Ovary (tissue), 9 donors: ENCODE results near the gene USP30. TPM values are rescaled to one million over a fixed set of nuclear protein-coding genes. Genes with fewer than 3 reads are reported as not detected.
A peak's percentile ranks its signal among the peaks of the same experiment; 100 is the strongest.

Experiments used
- DNase-seq, 5 donors: peaks; one replicate each; pipeline ENCODE4 v3.0.0-alpha.2; 2019 to 2020
- H3K27ac ChIP-seq, 2 donors: fragments of 200-600 bp; one replicate each; pipeline versions ENCODE4 v1.5.1 to v1.8.0; 2019 to 2022
- H3K27me3 ChIP-seq: fragments of 200-600 bp; one replicate; pipeline ENCODE4 v1.8.0; 2022
- H3K36me3 ChIP-seq: fragments of 200-600 bp; sonication (generic); one replicate; pipeline ENCODE4 v1.5.1; 2019
- H3K4me1 ChIP-seq: one replicate; pipeline ENCODE4 v1.8.1; 2013; ENCODE audit warnings: mild to moderate bottlenecking, moderate library complexity; ENCODE audit not compliant: insufficient read depth
- H3K4me3 ChIP-seq: fragments of 200-600 bp; sonication (generic); one replicate; pipeline ENCODE4 v1.5.1; 2017
- H3K9me3 ChIP-seq, 2 donors: fragments of 200-600 bp in 1 of 2; sonication (generic) in 1 of 2; one replicate each; pipeline versions ENCODE4 v1.5.1 to v1.8.1; 2013 to 2019; ENCODE audit warnings: mild to moderate bottlenecking in 1 of 2, moderate library complexity in 1 of 2
- CTCF ChIP-seq, 3 donors: fragments of 450-650 bp in 2 of 3; fragments of 200-600 bp in 1 of 3; IDR thresholded peaks; one replicate each; pipeline versions ENCODE4 v1.5.1 to v1.8.0; 2016 to 2022; ENCODE audit warnings: antibody characterized with exemption in 3 of 3, mild to moderate bottlenecking in 1 of 3
- EP300 ChIP-seq: sonication (generic); formaldehyde crosslinking; IDR thresholded peaks from one replicate; pipeline ENCODE4 v1.6.1; 2017; ENCODE audit warnings: antibody characterized with exemption
- POLR2A ChIP-seq: fragments of 450-650 bp; IDR thresholded peaks from one replicate; pipeline ENCODE4 v1.6.1; 2017; ENCODE audit warnings: antibody characterized with exemption, mild to moderate bottlenecking, moderate library complexity
- WGBS, 3 donors: extraction: QIAGEN DNeasy Blood & Tissue Kit in 1 of 3; methylation state at CpG; one replicate each; pipeline versions ENCODE4 v1.1.5 to v1.1.7; 2013 to 2017; 5-methylcytosine and 5-hydroxymethylcytosine counted together
- intact Hi-C, 4 donors: fragments of 100-400 bp; cut with DNase I; formaldehyde crosslinking; loops; one replicate each; pipeline versions ENCODE4 v1.11.0 to v1.15.1; 2022 to 2023
- polyA plus RNA-seq, 2 donors: library from polyadenylated mRNA; stranded (reverse); fragments of 200-250 nt in 1 of 2; fragments of 350-450 nt in 1 of 2; fragmentation: Illumina TruSeq in 1 of 2; extraction: RNeasy Lipid Tissue Mini Kit (QIAGEN cat#74804) in 1 of 2; gene quantifications; one replicate each; pipeline ENCODE4 v1.2.3, GENCODE V29; 2013 to 2014
- total RNA-seq, 7 donors: library from RNA; depleted of rRNA in 2 of 7; stranded (reverse); fragments of >200 nt in 2 of 7; fragmentation: NEBNext Ultra II Directional in 3 of 7; extraction: Animal tissue kit (Norgen Biotek cat#: 25700) in 3 of 7; gene quantifications; one replicate each; pipeline versions ENCODE4 v1.1.0 to v1.2.4, GENCODE V29; 2016 to 2023
- donor health status: DM: no; HTN: no; CAD: no; lungs with moderate emphysema.
- donor health status: DM: no; HTN: no; CAD: no.
- donor health status: Bipolar disorder and iron deficiency.
- donor health status: DM: yes; HTN: yes; CAD: no.
- donor health status: DM: no; HTN: no; CAD: no.
- donor health status: DM: yes; HTN: yes; CAD: no.

Gene USP30
- total and polyA plus RNA-seq, 9 donors: 11.8 to 27.1 (median 21.0) TPM

- TF ChIP-seq CTCF (IDR thresholded peaks at IDR 0.05) (no peak), EP300 (no peak), POLR2A (no peak)
- peaks cover 8% of the 10 kb centered on the region for H3K4me1 ChIP-seq
- H3K36me3 ChIP-seq: no peaks in the 10 kb centered on the region
- intact Hi-C loops: no loop called here
- no peaks in the 10 kb centered on the region for H3K9me3 ChIP-seq
- no peak overlapping the region for H3K27ac ChIP-seq
- H3K27me3 ChIP-seq: no peaks in the 10 kb centered on the region
- WGBS, 3 donors: 94 to 98% (median 94%) methylated on average over 1 of the region's 1 CpG
- no peak for DNase-seq
- H3K4me3 ChIP-seq: no peak overlapping the region
Measured at GRCh38 chr12:109057376-109057775, 5.0 kb downstream of the USP30 start.

GRCh38 chr12:109058773-109059172, 6.4 kb downstream of the USP30 start:
- no peak for DNase-seq
- H3K36me3 ChIP-seq: no peaks in the 10 kb centered on the region
- 83 to 91% (median 83%) methylated on average over 6 of the region's 6 CpGs for WGBS, 3 donors
- no peak overlapping the region for H3K4me3 ChIP-seq
- no peaks in the 10 kb centered on the region for H3K9me3 ChIP-seq
- peaks cover 3% of the 10 kb centered on the region for H3K4me1 ChIP-seq
- intact Hi-C loops: no loop called here
- no peak overlapping the region for H3K27ac ChIP-seq
- TF ChIP-seq CTCF (IDR thresholded peaks at IDR 0.05) (no peak), POLR2A (no peak), EP300 (no peak)
- H3K27me3 ChIP-seq: no peaks in the 10 kb centered on the region

GRCh38 chr12:109064143-109064542, 11.8 kb downstream of the USP30 start:
- H3K27ac ChIP-seq: no peak overlapping the region
- no peak overlapping the region for H3K4me3 ChIP-seq
- intact Hi-C loops: no loop called here
- WGBS, 3 donors: 82 to 86% (median 85%) methylated on average over 3 of the region's 3 CpGs
- H3K4me1 ChIP-seq: no peaks in the 10 kb centered on the region
- DNase-seq: no peak
- H3K27me3 ChIP-seq: no peaks in the 10 kb centered on the region
- no peaks in the 10 kb centered on the region for H3K36me3 ChIP-seq
- no peaks in the 10 kb centered on the region for H3K9me3 ChIP-seq
- no peak for TF ChIP-seq CTCF (IDR thresholded peaks at IDR 0.05)
- no peak for TF ChIP-seq POLR2A
- no peak for TF ChIP-seq EP300

GRCh38 chr12:109065154-109065852, 12.9 kb downstream of the USP30 start:
- intact Hi-C loops: no loop called here
- Histone ChIP-seq H3K4me3 (no peak overlapping the region), H3K9me3 (no peaks in the 10 kb centered on the region), H3K4me1 (no peaks in the 10 kb centered on the region), H3K27ac (no peak overlapping the region), H3K36me3 (no peaks in the 10 kb centered on the region), H3K27me3 (no peaks in the 10 kb centered on the region)
- no peak for TF ChIP-seq CTCF (IDR thresholded peaks at IDR 0.05)
- no peak for TF ChIP-seq EP300
- no peak for TF ChIP-seq POLR2A
- peak in 1 of 5 donors; percentile 59 for DNase-seq
- 63 to 66% (median 63%) methylated on average over 5 of the region's 5 CpGs for WGBS, 3 donors
